RCC 7860 (cell line): ENCODE results near the gene HKDC1.
"Not testable (repeated sequence)": the region's sequence is repeated elsewhere in the genome, so short reads cannot be mapped to it uniquely, and the experiment has no call there.

Source experiments
- DNase-seq: peaks from one replicate; pipeline ENCODE4 v3.0.0-alpha.2; 2015; ENCODE audit warnings: low spot score
- FAIRE-seq: peaks from 2 replicates; lab custom pipeline; 2012; peaks lifted over from hg19 to GRCh38; lab: Jason Lieb, UNC

Gene HKDC1, protein sequence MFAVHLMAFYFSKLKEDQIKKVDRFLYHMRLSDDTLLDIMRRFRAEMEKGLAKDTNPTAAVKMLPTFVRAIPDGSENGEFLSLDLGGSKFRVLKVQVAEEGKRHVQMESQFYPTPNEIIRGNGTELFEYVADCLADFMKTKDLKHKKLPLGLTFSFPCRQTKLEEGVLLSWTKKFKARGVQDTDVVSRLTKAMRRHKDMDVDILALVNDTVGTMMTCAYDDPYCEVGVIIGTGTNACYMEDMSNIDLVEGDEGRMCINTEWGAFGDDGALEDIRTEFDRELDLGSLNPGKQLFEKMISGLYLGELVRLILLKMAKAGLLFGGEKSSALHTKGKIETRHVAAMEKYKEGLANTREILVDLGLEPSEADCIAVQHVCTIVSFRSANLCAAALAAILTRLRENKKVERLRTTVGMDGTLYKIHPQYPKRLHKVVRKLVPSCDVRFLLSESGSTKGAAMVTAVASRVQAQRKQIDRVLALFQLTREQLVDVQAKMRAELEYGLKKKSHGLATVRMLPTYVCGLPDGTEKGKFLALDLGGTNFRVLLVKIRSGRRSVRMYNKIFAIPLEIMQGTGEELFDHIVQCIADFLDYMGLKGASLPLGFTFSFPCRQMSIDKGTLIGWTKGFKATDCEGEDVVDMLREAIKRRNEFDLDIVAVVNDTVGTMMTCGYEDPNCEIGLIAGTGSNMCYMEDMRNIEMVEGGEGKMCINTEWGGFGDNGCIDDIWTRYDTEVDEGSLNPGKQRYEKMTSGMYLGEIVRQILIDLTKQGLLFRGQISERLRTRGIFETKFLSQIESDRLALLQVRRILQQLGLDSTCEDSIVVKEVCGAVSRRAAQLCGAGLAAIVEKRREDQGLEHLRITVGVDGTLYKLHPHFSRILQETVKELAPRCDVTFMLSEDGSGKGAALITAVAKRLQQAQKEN

DNA sequence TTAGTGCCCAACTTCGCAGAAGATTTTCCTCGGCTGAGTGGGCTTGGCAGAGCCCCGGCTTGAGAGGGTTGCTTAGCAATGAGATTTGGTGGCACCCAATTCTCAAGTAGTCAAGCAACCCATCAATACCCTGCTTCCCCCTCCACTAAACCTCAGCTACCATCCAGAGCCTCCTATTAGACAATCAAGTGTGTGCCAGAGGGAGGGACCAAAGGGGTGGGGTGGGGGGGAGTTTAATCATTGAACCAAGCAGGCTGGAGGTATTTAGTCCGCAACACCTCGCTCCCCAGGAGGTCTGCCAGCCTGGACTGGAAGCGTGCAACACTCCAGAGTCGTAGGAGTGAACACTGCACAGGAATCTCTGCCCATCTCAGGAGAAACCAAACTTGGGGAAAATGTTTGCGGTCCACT is at the start of gene HKDC1:
TSS of gene HKDC1 (plus strand) at position 292 of the 411 bp plus-strand sequence. CDS start at position 396, 104 bp downstream.
- FAIRE-seq = peak; percentile 78
- peak; percentile 96 for DNase-seq

DNA sequence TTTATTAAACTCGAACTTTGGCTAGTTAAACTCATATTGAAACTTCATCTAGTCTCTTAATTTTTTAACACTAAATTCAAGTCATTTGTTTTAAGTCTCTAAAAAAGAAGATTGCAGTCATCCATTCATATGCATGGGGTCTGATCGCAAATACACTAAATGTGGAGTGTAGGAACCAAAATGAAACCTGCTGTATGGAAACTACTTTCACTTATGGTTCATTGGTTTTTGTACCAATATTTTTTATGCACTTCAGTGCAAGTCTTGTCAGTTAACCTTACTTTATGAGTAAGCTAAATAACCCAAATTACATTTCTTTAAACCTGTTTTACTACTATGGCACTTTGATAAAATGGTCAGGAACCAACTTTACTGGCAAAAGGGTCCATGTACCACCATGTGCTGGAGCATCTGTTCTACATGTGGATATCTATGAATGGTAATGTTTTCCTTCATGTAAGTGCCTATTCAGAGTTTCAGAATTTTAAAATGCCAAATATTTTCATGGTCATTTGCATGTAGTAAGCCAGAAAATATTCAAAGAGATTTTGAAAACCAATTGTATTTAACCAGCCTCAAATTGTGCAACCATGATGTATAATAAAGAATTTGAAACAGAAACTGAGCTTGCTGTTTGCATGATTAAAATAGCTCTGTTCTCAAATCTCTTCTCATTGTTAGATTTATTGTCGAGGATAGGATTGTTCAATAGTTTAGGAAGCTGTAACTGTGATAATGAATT is 47.7 kb upstream of the HKDC1 start:
- DNase-seq (no peak), FAIRE-seq (no peak)

DNA sequence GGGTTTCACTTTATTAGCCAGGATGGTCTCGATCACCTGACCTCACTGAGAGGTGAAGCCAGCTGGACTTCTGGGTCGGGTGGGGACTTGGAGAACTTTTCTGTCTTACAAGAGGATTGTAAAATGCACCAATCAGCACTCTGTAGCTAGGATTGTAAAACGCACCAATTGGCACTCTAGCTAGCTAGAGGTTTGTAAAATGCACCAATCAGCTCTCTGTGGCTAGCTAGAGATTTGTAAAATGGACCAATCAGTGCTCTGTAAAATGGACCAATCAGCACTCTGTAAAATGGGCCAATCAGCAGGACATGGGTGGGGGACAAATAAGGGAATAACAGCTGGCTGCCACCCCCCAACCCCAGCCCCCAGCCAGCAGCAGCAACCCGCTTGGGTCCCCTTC is 44.8 kb upstream of the HKDC1 start:
- not testable (repeated sequence) for DNase-seq, FAIRE-seq

DNA sequence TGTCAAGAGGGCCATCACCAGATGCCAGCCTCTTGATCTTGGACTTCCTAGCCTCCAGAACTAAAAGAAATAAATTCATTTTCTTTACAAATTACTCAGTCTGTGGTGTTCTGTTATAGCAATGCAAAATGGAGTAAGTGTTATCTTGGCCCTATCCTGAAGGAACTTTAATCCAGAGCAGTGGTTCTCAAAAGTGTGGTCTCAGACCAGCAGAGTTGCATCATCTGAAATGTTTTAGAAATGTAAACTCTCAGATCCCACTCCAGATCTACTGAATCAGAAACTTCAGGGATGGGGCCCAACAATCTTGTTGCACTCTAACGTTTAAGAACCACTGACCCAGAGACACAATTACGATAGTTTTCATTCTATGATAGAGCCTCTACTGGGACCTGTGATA is 43.3 kb upstream of the HKDC1 start:
- FAIRE-seq (no peak), DNase-seq (no peak)

DNA sequence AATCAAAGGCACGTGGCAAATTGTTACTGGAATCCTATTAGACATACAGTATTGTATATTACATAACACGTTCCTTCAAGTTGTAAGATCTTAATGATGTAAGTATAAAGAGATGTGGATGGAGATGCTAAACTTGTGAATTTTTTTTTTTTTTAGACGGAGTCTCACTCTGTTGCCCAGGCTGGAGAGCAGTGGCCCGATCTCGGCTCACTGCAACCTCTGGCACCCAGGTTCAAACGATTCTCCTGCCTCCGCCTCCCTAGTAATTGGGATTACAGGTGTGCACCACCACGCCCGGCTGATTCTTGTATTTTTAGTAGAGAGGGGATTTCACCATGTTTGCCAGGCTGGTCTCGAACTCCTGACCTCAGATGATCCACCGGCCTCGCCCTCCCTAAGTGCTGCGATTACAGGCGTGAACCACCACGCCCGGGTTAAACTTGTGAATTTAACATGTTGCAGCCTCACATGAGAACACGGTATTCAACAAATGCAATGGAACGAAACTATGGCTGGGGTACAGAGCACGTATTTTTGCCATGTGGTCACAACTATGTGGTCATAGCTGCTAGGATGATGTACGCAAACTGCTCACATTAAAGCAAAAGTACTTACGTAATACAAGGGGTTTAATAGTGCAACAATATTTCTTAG is 40.9 kb upstream of the HKDC1 start:
- DNase-seq (no peak), FAIRE-seq (no peak)

DNA sequence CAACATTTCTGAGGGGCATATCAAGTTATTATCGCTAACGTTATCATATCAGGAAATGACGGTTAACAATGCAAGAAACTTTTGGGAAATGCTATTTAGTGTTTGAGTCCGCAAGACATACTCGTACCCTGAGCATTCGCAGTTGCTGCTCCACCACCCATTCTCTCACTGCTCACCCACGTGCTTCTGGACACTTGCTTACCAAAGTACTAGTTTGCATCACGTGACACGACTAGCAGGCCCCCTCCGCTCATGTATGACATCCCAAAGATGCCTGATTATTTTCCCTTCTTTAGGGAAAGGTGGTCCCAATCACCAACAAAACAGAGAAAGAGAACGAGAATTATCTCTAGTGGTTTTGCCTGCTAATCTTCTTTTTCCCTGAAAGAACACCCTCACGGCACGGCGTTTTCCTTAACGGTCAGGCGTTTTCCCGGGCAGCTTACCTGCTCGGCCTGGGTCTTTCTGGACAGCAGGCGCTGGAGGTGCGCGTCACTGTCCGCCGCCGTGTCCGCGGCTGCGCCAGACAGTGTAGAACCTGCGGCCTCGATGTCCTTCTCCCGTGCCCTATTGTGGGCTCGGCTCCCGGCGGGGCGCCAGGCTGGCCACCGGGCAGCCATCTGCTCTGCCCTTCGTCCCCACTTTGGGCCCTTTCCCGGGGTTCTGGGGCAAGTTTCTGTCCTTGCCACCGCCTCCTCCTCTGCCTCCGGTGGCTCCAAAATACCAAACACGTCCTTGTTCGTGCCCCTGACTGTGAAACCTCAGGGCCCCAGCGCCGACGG is 40.2 kb upstream of the HKDC1 start, which contains the start of gene SUPV3L1:
TSS of gene SUPV3L1 (plus strand) at position 492 of the 782 bp plus-strand sequence. CDS start at position 550, 58 bp downstream.
- DNase-seq (peak; percentile 95), FAIRE-seq (peak; percentile 71)

DNA sequence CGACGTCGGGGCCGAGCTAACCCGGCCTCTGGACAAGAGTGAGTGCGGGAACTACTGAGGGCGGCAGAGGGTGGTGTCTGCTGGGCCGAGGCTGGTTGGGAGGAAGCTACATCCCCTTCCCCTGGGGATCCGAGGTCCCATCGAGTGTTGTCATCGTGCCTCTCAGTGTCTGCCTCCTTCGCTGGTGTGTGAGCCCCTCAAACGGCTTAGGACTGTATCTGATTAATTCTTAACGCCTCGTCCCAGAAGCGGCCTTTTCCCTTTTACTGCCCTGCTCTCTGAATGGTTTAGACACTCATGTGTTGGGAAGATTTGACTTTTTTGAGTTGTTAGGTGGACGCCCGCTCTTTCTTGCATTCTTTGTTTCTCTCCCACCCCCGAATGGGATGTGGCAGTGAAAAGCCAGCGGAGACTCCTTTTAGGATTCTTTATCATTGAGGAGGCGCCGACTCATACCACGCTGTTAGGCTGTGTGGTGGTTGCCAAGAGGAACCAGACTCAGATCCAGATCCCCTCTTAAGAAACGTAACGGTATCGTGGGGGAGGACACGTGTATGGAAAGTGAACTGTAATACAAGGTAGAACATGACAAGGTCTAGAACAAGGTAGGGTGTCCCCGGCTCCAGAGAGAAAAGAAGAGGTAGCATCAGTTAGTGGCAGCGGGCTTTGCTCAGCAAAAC is 39.5 kb upstream of the HKDC1 start:
- FAIRE-seq = no peak
- DNase-seq = peak; percentile 34

DNA sequence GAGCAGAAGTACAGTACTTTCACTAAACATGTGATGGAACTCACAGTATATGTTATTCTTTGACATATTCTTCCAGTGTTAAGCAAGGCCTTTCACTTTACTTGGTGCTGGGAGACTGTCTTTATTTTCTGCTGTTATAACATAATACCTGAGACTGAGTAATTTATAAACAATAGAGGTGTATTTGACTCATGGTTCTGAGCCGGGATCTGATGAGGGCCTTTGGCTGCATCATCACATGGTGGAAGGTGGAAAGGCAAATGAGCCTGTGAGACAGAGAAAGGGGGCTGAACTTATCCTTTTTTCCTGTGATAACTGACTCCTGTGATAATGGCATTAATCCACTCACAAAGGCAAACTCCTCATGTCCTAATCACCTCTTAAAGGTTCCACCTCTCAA is 38.7 kb upstream of the HKDC1 start:
- FAIRE-seq (no peak), DNase-seq (no peak)

DNA sequence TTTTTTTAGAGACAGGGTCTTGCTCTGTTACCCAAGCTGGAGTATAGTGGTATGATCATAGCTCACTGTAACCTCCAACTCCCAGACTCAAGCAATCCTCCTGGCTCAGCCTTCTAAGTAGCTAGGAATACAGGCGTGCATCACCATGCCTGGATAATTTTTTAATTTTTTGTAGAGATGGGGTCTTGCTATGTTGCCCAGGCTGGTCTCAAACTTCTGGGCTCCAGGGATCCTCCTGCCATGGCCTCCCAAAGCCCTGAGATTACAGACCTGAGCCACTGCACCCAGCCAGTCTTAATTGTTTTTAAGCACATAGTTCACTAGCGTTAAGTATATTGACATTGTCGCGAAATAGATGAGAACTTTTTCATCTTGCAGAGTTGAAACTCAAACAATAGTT is 38.1 kb upstream of the HKDC1 start:
- FAIRE-seq (no peak), DNase-seq (no peak)

DNA sequence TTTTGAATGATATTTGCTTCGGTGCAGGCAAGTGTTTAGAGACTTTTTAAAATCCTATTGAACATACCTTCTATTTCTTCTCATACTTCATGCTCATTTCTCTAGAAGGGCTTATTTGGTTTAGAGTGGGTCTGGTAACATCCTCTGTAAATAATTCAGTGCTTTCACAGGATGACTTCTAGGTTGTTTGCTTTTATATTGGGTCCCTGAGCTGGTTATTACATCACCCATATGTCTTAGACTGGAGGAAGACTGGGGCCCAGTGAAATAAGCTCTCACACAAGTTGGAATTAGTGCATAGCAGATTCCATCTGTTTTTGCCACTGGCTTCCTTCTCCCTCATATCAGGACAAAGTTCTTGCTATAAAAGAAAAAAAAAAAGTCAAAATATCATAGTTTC is 33.6 kb upstream of the HKDC1 start:
- no peak for DNase-seq
- FAIRE-seq = no peak

DNA sequence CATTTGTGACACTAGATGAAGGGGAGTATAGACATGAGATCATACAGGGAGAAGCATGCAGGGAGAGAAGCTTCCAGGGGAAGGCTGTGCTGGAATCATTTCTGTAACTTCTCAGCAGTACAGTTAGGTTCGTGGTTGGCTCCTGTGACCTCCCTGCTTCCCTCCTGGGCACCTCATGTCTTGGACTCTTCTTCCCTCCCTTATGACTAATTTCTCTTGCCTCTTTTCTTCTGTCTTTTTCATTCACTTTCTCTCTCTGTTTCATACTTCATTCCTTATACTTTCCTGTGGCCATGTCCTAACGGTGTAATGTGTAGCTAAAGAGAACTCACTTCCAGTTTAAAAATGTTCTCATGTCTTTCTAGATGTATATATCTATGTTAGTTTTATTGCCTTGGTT is 19.1 kb upstream of the HKDC1 start:
- DNase-seq = peak; percentile 38

DNA sequence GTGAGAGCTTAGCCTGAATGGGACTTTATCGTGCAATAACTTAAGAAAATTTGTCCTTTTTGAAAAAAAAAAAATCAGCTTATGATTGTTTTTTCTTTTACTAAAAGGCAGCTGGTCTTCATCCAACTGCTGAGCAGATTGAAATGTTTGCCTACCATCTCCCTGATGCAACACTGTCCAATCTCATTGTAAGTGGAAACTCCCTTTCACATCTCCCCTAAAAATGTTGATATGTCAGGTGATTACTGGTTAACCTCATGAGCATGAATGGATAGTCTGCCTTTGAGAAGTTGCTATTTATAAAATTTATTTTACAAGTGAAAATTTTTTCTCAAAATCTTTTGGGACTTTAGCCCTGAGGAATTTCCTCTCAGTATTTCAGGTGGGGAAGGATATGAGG is 17.8 kb upstream of the HKDC1 start:
- DNase-seq (no peak), FAIRE-seq (no peak)

More for the DNA sequence above, 19.1 kb upstream of the HKDC1 start:
- no peak for FAIRE-seq

DNA sequence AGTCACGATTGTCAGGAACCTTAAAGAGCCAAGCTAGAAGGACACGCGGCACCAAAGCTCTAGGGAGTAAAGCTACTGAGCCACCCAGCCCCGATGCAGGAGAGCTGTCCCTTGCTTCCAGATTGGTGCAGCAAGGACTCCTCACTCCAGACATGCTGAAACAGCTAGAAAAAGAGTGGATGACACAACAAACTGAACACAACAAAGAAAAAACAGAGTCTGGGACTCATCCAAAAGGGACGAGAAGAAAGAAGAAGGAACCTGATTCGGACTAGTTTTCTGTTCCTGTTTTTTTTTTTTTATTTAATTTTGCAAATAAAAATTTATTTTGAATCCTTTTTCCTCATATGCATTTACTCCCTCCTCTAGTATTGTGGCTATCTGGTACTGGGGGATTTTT is 11.4 kb upstream of the HKDC1 start:
- DNase-seq = no peak
- FAIRE-seq = no peak

DNA sequence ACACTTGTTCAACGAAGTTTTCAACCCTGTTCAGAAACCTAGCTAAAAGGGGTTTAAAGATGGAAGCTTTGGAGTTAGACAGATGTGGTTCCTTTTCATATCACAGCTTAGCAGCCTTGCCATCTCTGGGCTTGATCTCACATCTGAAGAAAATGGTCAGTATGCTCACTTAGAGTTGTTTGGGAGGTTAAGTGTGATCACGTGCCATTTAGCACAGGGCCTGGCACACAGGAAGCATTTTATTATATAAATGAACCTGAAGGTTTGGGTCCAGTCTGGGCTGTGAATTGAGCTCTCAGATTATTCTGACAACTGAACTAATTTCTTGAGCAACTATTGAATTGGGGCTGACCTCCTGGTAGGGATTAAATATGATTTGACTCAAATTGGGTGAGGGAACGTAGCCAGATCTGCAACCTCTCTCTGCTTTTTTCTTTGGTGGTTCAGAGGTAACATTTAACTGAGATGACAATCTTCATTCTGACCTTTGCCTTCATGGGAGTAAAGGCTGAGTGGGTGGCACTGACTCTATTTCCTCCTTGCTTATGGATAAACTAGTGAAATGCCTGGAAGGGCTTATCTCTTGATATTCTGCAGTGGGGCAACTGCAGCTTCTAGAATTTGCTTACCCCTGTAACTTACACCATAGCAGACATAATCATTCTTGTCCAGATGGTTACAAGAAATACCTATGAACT is 10.2 kb upstream of the HKDC1 start:
- DNase-seq = no peak
- no peak for FAIRE-seq

DNA sequence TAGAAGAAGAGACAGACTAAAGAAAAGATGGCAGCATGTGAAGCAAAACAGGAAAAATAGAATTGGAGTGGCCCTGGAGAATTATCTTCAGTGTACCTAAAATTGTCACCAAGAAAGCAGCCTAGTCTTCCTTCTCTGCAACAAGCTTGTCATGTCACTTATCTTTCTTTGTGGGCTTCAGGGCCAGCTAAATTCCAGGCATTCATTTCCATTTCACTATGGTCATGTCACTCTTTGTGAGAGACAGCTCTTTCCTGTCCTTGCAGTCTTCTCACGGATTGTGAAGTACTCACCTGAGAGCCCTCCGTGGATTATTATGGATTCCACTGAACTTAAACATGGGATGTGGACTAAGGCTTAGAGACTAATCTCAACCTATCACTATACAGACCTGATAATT is 9.0 kb upstream of the HKDC1 start:
- DNase-seq = no peak
- FAIRE-seq = no peak

DNA sequence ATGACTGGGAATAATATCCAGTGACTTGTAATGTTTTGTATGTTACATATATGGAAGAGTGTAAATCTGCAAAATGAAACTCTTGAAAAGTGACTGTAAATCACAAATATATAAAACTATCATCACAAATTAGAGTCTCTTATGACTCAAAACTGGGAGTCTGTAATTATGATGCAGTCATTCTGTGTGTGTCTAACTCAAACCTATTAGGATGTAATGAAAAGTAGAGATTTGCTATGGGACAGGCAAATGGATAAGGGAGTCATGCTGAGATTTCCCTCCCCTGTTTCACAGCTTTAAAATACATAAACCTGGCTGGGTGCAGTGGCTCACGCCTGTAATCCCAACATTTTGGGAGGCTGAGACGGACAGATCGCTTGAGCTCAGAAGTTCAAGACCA is 8.6 kb upstream of the HKDC1 start:
- no peak for DNase-seq
- no peak for FAIRE-seq

DNA sequence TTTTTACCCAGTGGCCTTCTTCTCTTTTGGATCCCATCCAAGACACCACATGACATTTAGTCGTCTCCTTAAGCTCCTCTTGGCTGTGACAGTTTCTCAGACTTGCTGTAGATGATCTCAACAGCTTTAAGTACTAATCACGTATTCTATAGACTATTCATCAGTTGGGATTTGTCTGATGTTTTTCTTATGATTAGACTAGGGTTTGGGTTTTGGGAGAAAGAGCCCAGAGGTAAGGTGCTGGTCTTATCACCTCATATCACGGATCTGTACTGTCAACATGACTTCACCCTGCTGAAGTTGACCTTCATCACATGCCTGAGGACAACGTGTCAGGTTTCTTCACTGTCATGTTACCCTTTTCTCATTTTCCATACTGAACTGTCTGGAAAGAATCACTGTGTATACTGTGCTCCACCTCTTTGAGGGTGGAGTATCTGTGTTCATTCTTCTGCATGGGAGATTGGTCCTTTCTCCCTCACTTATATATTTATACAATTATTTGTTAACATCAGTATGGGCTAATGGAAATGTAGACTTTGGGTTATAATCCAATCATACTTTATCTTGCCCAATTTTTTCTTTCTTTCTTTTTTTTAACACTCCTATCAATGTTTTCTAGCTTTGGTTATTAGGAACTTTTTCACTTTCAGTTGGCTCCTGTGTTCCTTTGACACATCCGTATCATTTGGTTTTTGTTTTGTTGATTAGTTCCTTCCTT is 6.4 kb upstream of the HKDC1 start:
- no peak for DNase-seq
- no peak for FAIRE-seq

DNA sequence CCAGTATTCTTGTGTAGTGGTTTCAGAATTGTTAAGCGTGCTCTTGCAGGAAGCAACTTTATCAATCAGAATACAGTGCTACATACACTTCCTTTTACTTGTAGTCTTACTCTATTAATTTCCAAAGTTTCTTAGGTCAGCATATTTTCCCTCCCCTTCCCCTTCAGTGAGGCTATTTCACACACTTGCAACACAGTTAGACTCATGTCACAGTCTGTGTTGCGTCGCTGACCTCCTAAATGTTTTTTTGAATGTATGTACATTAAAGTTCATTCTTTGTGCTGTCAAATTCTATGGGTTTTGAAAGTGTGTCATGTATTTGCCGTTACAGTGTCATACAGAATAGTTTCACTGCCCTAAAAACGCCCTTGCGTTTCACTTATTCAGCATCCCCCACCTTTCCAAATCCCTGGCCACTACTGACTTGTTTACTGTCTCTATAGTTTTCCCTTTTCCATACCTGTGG is 5.4 kb upstream of the HKDC1 start:
- no peak for FAIRE-seq
- DNase-seq = no peak
